ENCODE results near the gene CXXC1. TPM values are rescaled to one million over a fixed set of nuclear protein-coding genes. Genes with fewer than 3 reads are reported as not detected.

The CXXC1 gene
- total and polyA plus RNA-seq, 9 donors = 39.1 to 77.9 (median 70.5) TPM

GRCh38 chr18:50284255-50284885 lies 3.1 kb downstream of the CXXC1 start:
- TF ChIP-seq CTCF (IDR thresholded peaks at IDR 0.05) = no peak
- no peak for TF ChIP-seq EP300 (IDR thresholded peaks at IDR 0.05)
- TF ChIP-seq POLR2A (IDR thresholded peaks at IDR 0.05) = no peak
- intact Hi-C loops (cut with DNase I) = loop anchor here in 1 of 4 donors (10.0 kb wide), 1 partner anchor 790 kb away; the partner anchor contains the start of gene RPL17

GRCh38 chr18:50283469-50284209 lies 3.9 kb downstream of the CXXC1 start:
- Histone ChIP-seq H3K9me3 (no peaks in the 10 kb centered on the region), H3K27ac (no peak overlapping the region), H3K4me3 (no peak overlapping the region), H3K36me3 (no peaks in the 10 kb centered on the region), H3K27me3 (no peaks in the 10 kb centered on the region), H3K4me1 (ENCODE audit: insufficient read depth) (peaks cover 13% of the 10 kb centered on the region)
- no peak for DNase-seq
- no peak for TF ChIP-seq EP300 (IDR thresholded peaks at IDR 0.05)
- no peak for TF ChIP-seq POLR2A (IDR thresholded peaks at IDR 0.05)
- no peak for TF ChIP-seq CTCF (IDR thresholded peaks at IDR 0.05)
- WGBS, 3 donors = 90 to 94% (median 91%) methylated on average over 29 of the region's 29 CpGs
- intact Hi-C loops (cut with DNase I) = loop anchor here in 1 of 4 donors (10.0 kb wide), 1 partner anchor 789 kb away; the partner anchor contains the start of gene RPL17

More at GRCh38 chr18:50284255-50284885, 3.1 kb downstream of the CXXC1 start:
- Histone ChIP-seq H3K27ac (no peak overlapping the region), H3K9me3 (no peaks in the 10 kb centered on the region), H3K4me1 (ENCODE audit: insufficient read depth) (peaks cover 13% of the 10 kb centered on the region), H3K27me3 (no peaks in the 10 kb centered on the region), H3K4me3 (no peak overlapping the region), H3K36me3 (no peaks in the 10 kb centered on the region)
- WGBS, 3 donors = 93 to 96% (median 93%) methylated on average over 15 of the region's 15 CpGs
- peak in 1 of 5 donors; percentile 33 for DNase-seq

- 87 to 91% (median 90%) methylated on average over 42 of the region's 42 CpGs for WGBS, 3 donors
- DNase-seq = peak in 4 of 5 donors; percentile 31 to 71 (median 59)
- TF ChIP-seq POLR2A (IDR thresholded peaks at IDR 0.05) (no peak), CTCF (IDR thresholded peaks at IDR 0.05) (no peak), EP300 (IDR thresholded peaks at IDR 0.05) (no peak)
- peaks cover 13% of the 10 kb centered on the region for H3K4me1 ChIP-seq (ENCODE audit: insufficient read depth)
- H3K36me3 ChIP-seq = no peaks in the 10 kb centered on the region
- H3K4me3 ChIP-seq = no peak overlapping the region
- H3K27ac ChIP-seq = no peak overlapping the region
- intact Hi-C loops (cut with DNase I) = loop anchor here in 1 of 4 donors (10.0 kb wide), 1 partner anchor 788 kb away; the partner anchor contains the start of gene RPL17
- no peaks in the 10 kb centered on the region for H3K27me3 ChIP-seq
- H3K9me3 ChIP-seq = no peaks in the 10 kb centered on the region
Observed at GRCh38 chr18:50282521-50283335, 4.8 kb downstream of the CXXC1 start.

- DNase-seq = peak in 1 of 5 donors; percentile 28
- no peaks in the 10 kb centered on the region for H3K27me3 ChIP-seq
- TF ChIP-seq EP300 (IDR thresholded peaks at IDR 0.05) = no peak
- no peak for TF ChIP-seq POLR2A (IDR thresholded peaks at IDR 0.05)
- TF ChIP-seq CTCF (IDR thresholded peaks at IDR 0.05) = no peak
- peaks cover 13% of the 10 kb centered on the region for H3K4me1 ChIP-seq (ENCODE audit: insufficient read depth)
- H3K36me3 ChIP-seq = no peaks in the 10 kb centered on the region
- peak overlapping the region; percentile 95 for H3K4me3 ChIP-seq
- H3K9me3 ChIP-seq = no peaks in the 10 kb centered on the region
- intact Hi-C loops (cut with DNase I) = loop anchor here in 1 of 4 donors (10.0 kb wide), 1 partner anchor 787 kb away; the partner anchor contains the start of gene RPL17
- peak overlapping the region; percentile 75 to 84 for H3K27ac ChIP-seq
- 26 to 35% (median 30%) methylated on average over 32 to 35 of the region's 35 CpGs for WGBS, 3 donors
Observed at GRCh38 chr18:50281972-50282520, 5.4 kb downstream of the CXXC1 start.
